ENCODE measurements around the gene MX1. TPM values are rescaled to one million over a fixed set of nuclear protein-coding genes. Genes with fewer than 3 reads are reported as not detected.

MX1 gene
- total RNA-seq, 4 donors from 2014 or later, result 4.3 to 16.4 (median 8.5) TPM

- no peak for TF ChIP-seq EP300 (IDR thresholded peaks at IDR 0.05)
- TF ChIP-seq POLR2A (IDR thresholded peaks at IDR 0.05), result no peak
- no peak for TF ChIP-seq POLR2AphosphoS5 (IDR thresholded peaks at IDR 0.05)
- TF ChIP-seq CTCF (IDR thresholded peaks at IDR 0.05), result no peak
- H3K27ac ChIP-seq, result peak overlapping the region; percentile 28
- WGBS, result 30% methylated on average over 8 of the region's 8 CpGs
Observed at GRCh38 chr21:41479686-41480085, 53.6 kb downstream of the MX1 start.

DNA sequence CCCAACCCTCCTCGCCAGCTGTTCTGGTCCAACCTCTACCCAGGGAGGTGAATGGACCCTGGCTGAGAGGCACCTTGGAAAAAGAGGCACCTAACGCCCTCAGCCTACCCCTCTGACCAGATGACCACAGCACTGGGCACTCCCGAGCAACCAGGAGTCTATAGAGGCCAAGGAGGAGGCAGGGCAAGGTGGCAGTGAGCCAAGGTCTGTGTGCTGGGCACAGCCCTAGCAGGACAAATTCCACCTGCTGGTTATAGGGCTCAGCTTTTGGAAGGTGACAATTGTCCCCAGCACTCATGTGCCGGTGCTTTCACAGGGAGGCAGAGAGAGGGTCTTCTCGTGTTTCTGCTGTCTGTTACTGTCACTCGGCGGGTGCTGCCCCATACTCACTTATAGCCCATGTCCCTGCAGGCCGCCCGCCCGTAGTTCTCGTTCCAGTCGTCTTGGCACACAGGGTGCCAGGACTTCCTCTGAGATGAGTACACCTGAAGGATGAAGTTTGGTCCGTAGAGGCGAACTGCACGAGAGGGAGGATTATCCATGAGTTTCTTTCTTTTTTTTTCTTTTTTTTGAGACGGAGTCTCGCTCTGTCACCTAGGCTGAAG, 54.1 kb downstream of the MX1 start:
- Histone ChIP-seq H3K9me3 (no peaks in the 10 kb centered on the region), H3K4me1 (peaks cover 4% of the 10 kb centered on the region), H3K4me3 (no peak overlapping the region), H3K36me3 (no peaks in the 10 kb centered on the region), H3K27ac (peak overlapping the region; percentile 28), H3K27me3 (peaks cover 14% of the 10 kb centered on the region)
- TF ChIP-seq CTCF (IDR thresholded peaks at IDR 0.05), result no peak
- no peak for TF ChIP-seq POLR2A (IDR thresholded peaks at IDR 0.05)
- TF ChIP-seq EP300 (IDR thresholded peaks at IDR 0.05), result no peak
- no peak for TF ChIP-seq POLR2AphosphoS5 (IDR thresholded peaks at IDR 0.05)
- no peak for DNase-seq (ENCODE audit: low spot score in 2 of 2)
- WGBS, result 84% methylated on average over 14 of the region's 17 CpGs

More at GRCh38 chr21:41479686-41480085, 53.6 kb downstream of the MX1 start:
- Histone ChIP-seq H3K36me3 (no peaks in the 10 kb centered on the region), H3K9me3 (no peaks in the 10 kb centered on the region), H3K4me1 (peaks cover 4% of the 10 kb centered on the region), H3K4me3 (no peak overlapping the region), H3K27me3 (peaks cover 14% of the 10 kb centered on the region)
- no peak for DNase-seq (ENCODE audit: low spot score in 2 of 2)

- H3K4me3 ChIP-seq, result no peak overlapping the region
- no peak for TF ChIP-seq EP300 (IDR thresholded peaks at IDR 0.05)
- TF ChIP-seq POLR2A (IDR thresholded peaks at IDR 0.05), result no peak
- no peak for TF ChIP-seq CTCF (IDR thresholded peaks at IDR 0.05)
- no peak for TF ChIP-seq POLR2AphosphoS5 (IDR thresholded peaks at IDR 0.05)
- no peak overlapping the region for H3K27ac ChIP-seq
- peaks cover 14% of the 10 kb centered on the region for H3K27me3 ChIP-seq
- H3K4me1 ChIP-seq, result peaks cover 4% of the 10 kb centered on the region
- no peak for DNase-seq (ENCODE audit: low spot score in 2 of 2)
- no peaks in the 10 kb centered on the region for H3K36me3 ChIP-seq
- WGBS, result 77% methylated on average over 8 of the region's 8 CpGs
- no peaks in the 10 kb centered on the region for H3K9me3 ChIP-seq
Observed at GRCh38 chr21:41481191-41481590, 55.2 kb downstream of the MX1 start.

DNA sequence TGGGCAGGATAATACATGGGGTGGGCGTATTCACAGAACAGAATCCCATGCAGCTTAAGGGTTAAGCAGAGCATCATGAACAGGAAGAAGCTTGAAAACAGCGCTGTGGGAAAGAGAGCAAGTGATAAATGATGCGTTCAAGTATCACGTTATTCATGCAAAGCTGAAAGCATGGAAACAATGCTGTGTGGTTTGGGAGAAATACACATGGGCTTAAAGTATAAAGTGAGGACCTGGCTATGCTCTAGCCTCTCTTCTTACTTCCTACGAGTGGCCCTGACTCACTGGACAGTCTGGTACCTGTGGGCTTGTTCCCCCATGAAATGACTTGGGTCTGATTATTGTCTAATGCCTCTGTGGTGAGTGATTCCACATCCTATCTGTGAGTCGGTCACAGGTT, 56.3 kb downstream of the MX1 start:
- Histone ChIP-seq H3K27ac (no peak overlapping the region), H3K9me3 (no peaks in the 10 kb centered on the region), H3K4me1 (peaks cover 4% of the 10 kb centered on the region)

DNA sequence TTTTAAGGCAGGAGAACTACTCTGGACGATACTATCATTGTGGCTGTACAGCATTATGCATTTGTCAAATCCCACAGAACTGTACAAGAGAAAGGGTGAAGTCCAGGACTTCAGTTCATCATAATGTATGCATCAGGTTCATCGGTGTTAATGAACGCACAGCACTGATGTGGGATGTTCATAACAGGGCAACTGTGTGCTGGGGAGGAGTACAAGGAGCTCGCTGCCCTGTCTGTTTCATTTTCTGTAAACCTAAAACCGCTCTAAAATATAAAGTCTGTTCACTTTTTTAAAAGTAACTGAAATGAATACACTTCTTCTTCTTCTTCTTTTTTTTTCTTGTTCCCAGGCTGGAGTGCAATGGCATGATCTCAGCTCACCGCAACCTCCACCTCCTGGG, 56.9 kb downstream of the MX1 start:
- DNase-seq (ENCODE audit: low spot score in 2 of 2), result no peak
- no peak overlapping the region for H3K4me3 ChIP-seq
- no peaks in the 10 kb centered on the region for H3K9me3 ChIP-seq
- H3K36me3 ChIP-seq, result no peaks in the 10 kb centered on the region
- peaks cover 4% of the 10 kb centered on the region for H3K4me1 ChIP-seq
- no peak overlapping the region for H3K27ac ChIP-seq
- 92% methylated on average over 6 of the region's 6 CpGs for WGBS
- TF ChIP-seq CTCF (IDR thresholded peaks at IDR 0.05), result no peak
- no peak for TF ChIP-seq EP300 (IDR thresholded peaks at IDR 0.05)
- TF ChIP-seq POLR2AphosphoS5 (IDR thresholded peaks at IDR 0.05), result no peak
- no peak for TF ChIP-seq POLR2A (IDR thresholded peaks at IDR 0.05)
- H3K27me3 ChIP-seq, result peaks cover 13% of the 10 kb centered on the region

More for the DNA sequence above, 56.3 kb downstream of the MX1 start:
- peaks cover 14% of the 10 kb centered on the region for H3K27me3 ChIP-seq
- DNase-seq (ENCODE audit: low spot score in 2 of 2), result no peak
- TF ChIP-seq POLR2A (IDR thresholded peaks at IDR 0.05) (no peak), EP300 (IDR thresholded peaks at IDR 0.05) (no peak), CTCF (IDR thresholded peaks at IDR 0.05) (no peak), POLR2AphosphoS5 (IDR thresholded peaks at IDR 0.05) (no peak)
- no peaks in the 10 kb centered on the region for H3K36me3 ChIP-seq
- 32% methylated on average over 6 of the region's 6 CpGs for WGBS
- no peak overlapping the region for H3K4me3 ChIP-seq
